B cell (primary cell): ENCODE data around the gene NDUFA13. TPM values are rescaled to one million over a fixed set of nuclear protein-coding genes. Genes with fewer than 3 reads are reported as not detected.

Experiments used
- ATAC-seq: fragments of 200-7000 bp; cut with Tn5 transposase; one replicate; pipeline ENCODE4 v1.10.0; 2021; ENCODE audit warnings: low read depth, mild to moderate bottlenecking, moderate number of reproducible peaks, moderate library complexity
- CTCF ChIA-PET: fragments of 350-600 bp; sonication (Branson Sonifier 250); formaldehyde crosslinking; loops from one replicate; lab custom pipeline; 2021; ENCODE audit warnings: antibody characterized with exemption, inconsistent platforms; lab: Charles Lee
- POLR2A ChIA-PET: fragments of 350-600 bp; sonication (Branson Sonifier 250); formaldehyde crosslinking; loops from one replicate; lab custom pipeline; 2021; ENCODE audit warnings: antibody characterized with exemption; lab: Charles Lee
- DNase-seq: peaks from one replicate; pipeline ENCODE4 v3.0.0; 2013
- H2AFZ ChIP-seq: 2 replicates; pipeline ENCODE4 v1.6.1; 2012; ENCODE audit warnings: mild to moderate bottlenecking, low read depth, low read length; ENCODE audit not compliant: insufficient read depth, poor library complexity, severe bottlenecking
- H3K27ac ChIP-seq, 2 donors: 1 replicate in 1 of 2; 2 replicates in 1 of 2; pipeline ENCODE4 v1.5.1; 2012 to 2013; ENCODE audit warnings: low read length in 2 of 2, mild to moderate bottlenecking in 2 of 2, moderate library complexity in 1 of 2
- H3K27me3 ChIP-seq, 4 experiments: fragments of 200-600 bp in 1 of 4; sonication (generic) in 1 of 4; replicated peaks in 1 of 4; 1 replicate in 2 of 4; 2 replicates in 2 of 4; pipeline versions ENCODE4 v1.6.1 to v1.7.0; 2013 to 2016; ENCODE audit warnings: low read length in 3 of 4, mild to moderate bottlenecking in 2 of 4, mixed read lengths in 1 of 4, moderate library complexity in 1 of 4; ENCODE audit not compliant: insufficient read depth in 4 of 4, control insufficient read depth in 3 of 4; ENCODE audit errors: control extremely low read depth in 1 of 4
- H3K36me3 ChIP-seq, 2 experiments: replicated peaks in 1 of 2; 1 replicate in 1 of 2; 2 replicates in 1 of 2; pipeline versions ENCODE4 v1.6.1 to v1.7.1; 2013; ENCODE audit warnings: low read length in 1 of 2; ENCODE audit not compliant: insufficient read depth in 2 of 2, control insufficient read depth in 1 of 2; ENCODE audit errors: control extremely low read depth in 1 of 2, extremely low read depth in 1 of 2
- H3K4me1 ChIP-seq, 2 donors: fragments of 200-600 bp in 1 of 2; sonication (generic) in 1 of 2; 1 replicate in 1 of 2; 2 replicates in 1 of 2; pipeline versions ENCODE4 v1.5.1 to v1.6.1; 2013 to 2017; ENCODE audit warnings: low read length in 2 of 2; ENCODE audit not compliant: control insufficient read depth in 2 of 2, insufficient read depth in 2 of 2
- H3K4me2 ChIP-seq: replicated peaks from 2 replicates; pipeline ENCODE3; 2012; ENCODE audit warnings: mild to moderate bottlenecking, low read depth, low read length; ENCODE audit not compliant: poor library complexity, severe bottlenecking
- H3K4me3 ChIP-seq, 5 experiments: fragments of 200-600 bp in 1 of 5; sonication (generic) in 1 of 5; 1 replicate in 3 of 5; 2 replicates in 2 of 5; pipeline versions ENCODE4 v1.5.1 to v1.7.0; 2011 to 2016; ENCODE audit warnings: low read length in 4 of 5, mild to moderate bottlenecking in 4 of 5, low read depth in 2 of 5, control low read depth in 1 of 5, moderate library complexity in 1 of 5; ENCODE audit not compliant: insufficient read depth in 1 of 5; ENCODE audit errors: control extremely low read depth in 1 of 5, extremely low read depth in 1 of 5
- H3K79me2 ChIP-seq: fragments of 200-600 bp; sonication (generic); one replicate; pipeline ENCODE4 v1.6.0; 2016; ENCODE audit warnings: low read length; ENCODE audit not compliant: control insufficient read depth, insufficient read depth
- H3K9ac ChIP-seq: fragments of 200-600 bp; sonication (generic); 2 replicates; pipeline ENCODE4 v1.6.1; 2017; ENCODE audit warnings: mild to moderate bottlenecking, low read length, moderate library complexity
- H3K9me3 ChIP-seq, 3 donors: one replicate each; pipeline versions ENCODE4 v1.6.1 to v1.7.1; 2013; ENCODE audit warnings: low read length in 2 of 3; ENCODE audit not compliant: control insufficient read depth in 2 of 3, insufficient read depth in 1 of 3; ENCODE audit errors: control extremely low read depth in 1 of 3
- H4K20me1 ChIP-seq: 2 replicates; pipeline ENCODE4 v1.6.0; 2012; ENCODE audit warnings: mild to moderate bottlenecking, low read length; ENCODE audit not compliant: insufficient read depth, control insufficient read depth, poor library complexity, severe bottlenecking
- H3K27ac Mint-ChIP-seq: one replicate; pipeline ENCODE4 v1.8.0; 2021; ENCODE audit warnings: mixed read lengths
- H3K27me3 Mint-ChIP-seq: one replicate; pipeline ENCODE4 v1.8.0; 2021; ENCODE audit warnings: mixed read lengths
- H3K4me1 Mint-ChIP-seq: one replicate; pipeline ENCODE4 v1.8.0; 2021; ENCODE audit warnings: mixed read lengths
- H3K4me3 Mint-ChIP-seq: one replicate; pipeline ENCODE4 v1.8.0; 2021; ENCODE audit warnings: mixed read lengths
- H3K9me3 Mint-ChIP-seq: one replicate; pipeline ENCODE4 v1.8.0; 2022; ENCODE audit warnings: mixed read lengths; ENCODE audit not compliant: insufficient read depth
- EZH2 ChIP-seq: IDR thresholded peaks from 2 replicates; pipeline ENCODE4 v1.6.1; 2012; ENCODE audit warnings: borderline replicate concordance, low read depth, mild to moderate bottlenecking, moderate library complexity, low read length; ENCODE audit not compliant: insufficient read depth, poor library complexity, severe bottlenecking
- WGBS: methylation state at CpG from one replicate; pipeline ENCODE4 v1.1.5; 2013; ENCODE audit warnings: missing lambda C conversion rate; ENCODE audit not compliant: insufficient coverage; 5-methylcytosine and 5-hydroxymethylcytosine counted together
- intact Hi-C: fragments of 100-400 bp; cut with micrococcal nuclease; formaldehyde crosslinking; loops from one replicate; pipeline ENCODE4 v1.10.0; 2022
- polyA plus RNA-seq: library from polyadenylated mRNA; depleted of rRNA; stranded (reverse); fragments of >200 nt; gene quantifications from 2 replicates; pipeline ENCODE4 v1.2.3, GENCODE V29; 2012
- total RNA-seq, 2 donors: library from RNA; stranded (reverse); fragments of 120-200 nt in 1 of 2; gene quantifications; 1 replicate in 1 of 2; 2 replicates in 1 of 2; pipeline versions ENCODE4 v1.2.3 to v1.2.4, GENCODE V29; 2013 to 2022
- TF ChIP-seq, protein P1 (sequence below): fragments of 200-600 bp; IDR thresholded peaks from one replicate; pipeline ENCODE4 v1.8.0; 2022; ENCODE audit warnings: antibody characterized with exemption, mild to moderate bottlenecking

Gene NDUFA13
- total and polyA plus RNA-seq, 2 donors (not counting 1 experiment from before 2014, with no cell fraction given): 188 to 195 TPM

GRCh38 chr19:19540064-19540714 is 24.2 kb downstream of the NDUFA13 start:
- H3K36me3 ChIP-seq: no peaks in the 10 kb centered on the region
- intact Hi-C loops: no loop called here
- peak overlapping the region; percentile 54 for H2AFZ ChIP-seq
- peaks cover 0 to 62% (median 23%) of the 10 kb centered on the region in 4 experiments for H3K27me3 ChIP-seq
- H3K27ac ChIP-seq: no peak overlapping the region
- peak overlapping the region; percentile 58 for H3K9ac ChIP-seq
- H3K9me3 ChIP-seq: peaks cover 0 to 39% (median 0%) of the 10 kb centered on the region in 3 donors
- peak; percentile 59 for ATAC-seq
- no peaks in the 10 kb centered on the region for H4K20me1 ChIP-seq
- peaks cover 36 to 38% of the 10 kb centered on the region in 2 donors for H3K4me1 ChIP-seq
- H3K4me3 ChIP-seq: peak overlapping the region in 3 of 5 experiments; percentile 35 to 57 (median 48)
- no peaks in the 10 kb centered on the region for H3K9me3 Mint-ChIP-seq
- H3K27me3 Mint-ChIP-seq: peaks cover 22% of the 10 kb centered on the region
- TF ChIP-seq, protein P1, sequence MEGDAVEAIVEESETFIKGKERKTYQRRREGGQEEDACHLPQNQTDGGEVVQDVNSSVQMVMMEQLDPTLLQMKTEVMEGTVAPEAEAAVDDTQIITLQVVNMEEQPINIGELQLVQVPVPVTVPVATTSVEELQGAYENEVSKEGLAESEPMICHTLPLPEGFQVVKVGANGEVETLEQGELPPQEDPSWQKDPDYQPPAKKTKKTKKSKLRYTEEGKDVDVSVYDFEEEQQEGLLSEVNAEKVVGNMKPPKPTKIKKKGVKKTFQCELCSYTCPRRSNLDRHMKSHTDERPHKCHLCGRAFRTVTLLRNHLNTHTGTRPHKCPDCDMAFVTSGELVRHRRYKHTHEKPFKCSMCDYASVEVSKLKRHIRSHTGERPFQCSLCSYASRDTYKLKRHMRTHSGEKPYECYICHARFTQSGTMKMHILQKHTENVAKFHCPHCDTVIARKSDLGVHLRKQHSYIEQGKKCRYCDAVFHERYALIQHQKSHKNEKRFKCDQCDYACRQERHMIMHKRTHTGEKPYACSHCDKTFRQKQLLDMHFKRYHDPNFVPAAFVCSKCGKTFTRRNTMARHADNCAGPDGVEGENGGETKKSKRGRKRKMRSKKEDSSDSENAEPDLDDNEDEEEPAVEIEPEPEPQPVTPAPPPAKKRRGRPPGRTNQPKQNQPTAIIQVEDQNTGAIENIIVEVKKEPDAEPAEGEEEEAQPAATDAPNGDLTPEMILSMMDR: no peak
- no peak for TF ChIP-seq EZH2
- peak overlapping the region; percentile 90 for H3K4me2 ChIP-seq
- WGBS: 23% methylated on average over 74 of the region's 74 CpGs
- peaks cover 25% of the 10 kb centered on the region for H3K4me1 Mint-ChIP-seq
- peak; percentile 65 for DNase-seq
- no peak overlapping the region for H3K27ac Mint-ChIP-seq
- H3K79me2 ChIP-seq: no peaks in the 10 kb centered on the region
- H3K4me3 Mint-ChIP-seq: peak overlapping the region; percentile 80
- ChIA-PET CTCF (no interaction called here), POLR2A (no interaction called here)
